ENCODE results near the gene SYNE4. TPM values are rescaled to one million over a fixed set of nuclear protein-coding genes. Genes with fewer than 3 reads are reported as not detected.

The SYNE4 gene
- total RNA-seq, 4 donors from 2014 or later: 0.26 to 0.95 (median 0.57) TPM; not detected in 1

- DNase-seq: no peak
- Histone ChIP-seq H3K36me3 (peaks cover 0 to 75% (median 4%) of the 10 kb centered on the region in 3 donors), H3K4me3 (no peak overlapping the region), H3K4me1 (no peaks in the 10 kb centered on the region), H3K27ac (no peak overlapping the region), H3K27me3 (no peaks in the 10 kb centered on the region), H3K9me3 (no peaks in the 10 kb centered on the region)
- TF ChIP-seq, protein P1, sequence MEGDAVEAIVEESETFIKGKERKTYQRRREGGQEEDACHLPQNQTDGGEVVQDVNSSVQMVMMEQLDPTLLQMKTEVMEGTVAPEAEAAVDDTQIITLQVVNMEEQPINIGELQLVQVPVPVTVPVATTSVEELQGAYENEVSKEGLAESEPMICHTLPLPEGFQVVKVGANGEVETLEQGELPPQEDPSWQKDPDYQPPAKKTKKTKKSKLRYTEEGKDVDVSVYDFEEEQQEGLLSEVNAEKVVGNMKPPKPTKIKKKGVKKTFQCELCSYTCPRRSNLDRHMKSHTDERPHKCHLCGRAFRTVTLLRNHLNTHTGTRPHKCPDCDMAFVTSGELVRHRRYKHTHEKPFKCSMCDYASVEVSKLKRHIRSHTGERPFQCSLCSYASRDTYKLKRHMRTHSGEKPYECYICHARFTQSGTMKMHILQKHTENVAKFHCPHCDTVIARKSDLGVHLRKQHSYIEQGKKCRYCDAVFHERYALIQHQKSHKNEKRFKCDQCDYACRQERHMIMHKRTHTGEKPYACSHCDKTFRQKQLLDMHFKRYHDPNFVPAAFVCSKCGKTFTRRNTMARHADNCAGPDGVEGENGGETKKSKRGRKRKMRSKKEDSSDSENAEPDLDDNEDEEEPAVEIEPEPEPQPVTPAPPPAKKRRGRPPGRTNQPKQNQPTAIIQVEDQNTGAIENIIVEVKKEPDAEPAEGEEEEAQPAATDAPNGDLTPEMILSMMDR (IDR thresholded peaks at IDR 0.05): no peak
- no peak for TF ChIP-seq POLR2A (IDR thresholded peaks at IDR 0.05)
- 31 to 80% methylated on average over 1 of the region's 1 CpG for WGBS, 2 donors
- intact Hi-C loops (cut with DNase I): no loop called here
These were observed 16.9 kb upstream of the SYNE4 start for GRCh38 chr19:36025541-36025940.

GRCh38 chr19:36023432-36023831 is 14.8 kb upstream of the SYNE4 start:
- no peak overlapping the region for H3K27ac ChIP-seq
- WGBS, 2 donors: 88 to 91% methylated on average over 4 to 5 of the region's 5 CpGs
- intact Hi-C loops (cut with DNase I): no loop called here
- no peaks in the 10 kb centered on the region for H3K27me3 ChIP-seq
- no peak overlapping the region for H3K4me3 ChIP-seq
- H3K4me1 ChIP-seq: no peaks in the 10 kb centered on the region
- peaks cover 0 to 89% (median 4%) of the 10 kb centered on the region in 3 donors for H3K36me3 ChIP-seq
- DNase-seq: no peak
- no peaks in the 10 kb centered on the region for H3K9me3 ChIP-seq
- no peak for TF ChIP-seq POLR2A (IDR thresholded peaks at IDR 0.05)
- TF ChIP-seq, protein P1 (IDR thresholded peaks at IDR 0.05): no peak

GRCh38 chr19:36019061-36019670 is 10.6 kb upstream of the SYNE4 start:
- peaks cover 0 to 72% (median 0%) of the 10 kb centered on the region in 3 donors for H3K36me3 ChIP-seq
- TF ChIP-seq, protein P1 (IDR thresholded peaks at IDR 0.05): no peak
- TF ChIP-seq POLR2A (IDR thresholded peaks at IDR 0.05): no peak
- intact Hi-C loops (cut with DNase I): no loop called here
- peaks cover 6 to 10% (median 7%) of the 10 kb centered on the region in 3 donors for H3K4me1 ChIP-seq
- no peak overlapping the region for H3K27ac ChIP-seq
- no peak overlapping the region for H3K4me3 ChIP-seq
- no peaks in the 10 kb centered on the region for H3K27me3 ChIP-seq
- no peak for DNase-seq
- WGBS, 2 donors: 92% methylated on average over 9 to 22 of the region's 22 CpGs
- no peaks in the 10 kb centered on the region for H3K9me3 ChIP-seq

GRCh38 chr19:36014012-36014924 is 5.7 kb upstream of the SYNE4 start, which contains the start of gene ALKBH6:
ALKBH6 (minus strand) TSS chr19:36014213; CDS start chr19:36013397, 816 bp downstream.
- H3K27me3 ChIP-seq: no peaks in the 10 kb centered on the region
- DNase-seq: peak; percentile 98
- peaks cover 0 to 31% (median 0%) of the 10 kb centered on the region in 3 donors for H3K36me3 ChIP-seq
- H3K4me1 ChIP-seq: peaks cover 14 to 32% (median 15%) of the 10 kb centered on the region in 3 donors
- peak within 1 kb of the TSS; percentile 87 to 94 (median 89) for H3K27ac ChIP-seq
- WGBS, 2 donors: 1 to 2% methylated on average over 16 to 19 of the region's 42 CpGs
- peak in 1 of 4 donors; percentile 39 for TF ChIP-seq POLR2A (IDR thresholded peaks at IDR 0.05)
- TF ChIP-seq, protein P1 (IDR thresholded peaks at IDR 0.05): no peak
- H3K9me3 ChIP-seq: no peaks in the 10 kb centered on the region
- intact Hi-C loops (cut with DNase I): no loop called here
- peak within 1 kb of the TSS; percentile 58 to 80 (median 74) for H3K4me3 ChIP-seq
